HepG2 (cell line): ENCODE measurements around the gene SYCE3. TPM values are rescaled to one million over a fixed set of nuclear protein-coding genes. Genes with fewer than 3 reads are reported as not detected.

Experiments
- DR1 ChIP-seq: sonication (generic); formaldehyde crosslinking; IDR thresholded peaks from 2 replicates; pipeline ENCODE4 v1.8.0; 2021; ENCODE audit warnings: mild to moderate bottlenecking, missing genetic modification reagents, inconsistent platforms
- EED ChIP-seq: sonication (generic); formaldehyde crosslinking; IDR thresholded peaks from 2 replicates; pipeline ENCODE4 v1.5.0; 2020; ENCODE audit warnings: mild to moderate bottlenecking, missing genetic modification reagents
- HNRNPH1 ChIP-seq: fragments of 200-400 bp; formaldehyde crosslinking; optimal IDR thresholded peaks from 2 replicates; pipeline ENCODE3; 2017; ENCODE audit warnings: mild to moderate bottlenecking, low read depth, low read length
- KAT7 ChIP-seq: IDR thresholded peaks from 2 replicates; pipeline ENCODE4 v1.6.1; 2018; ENCODE audit warnings: borderline replicate concordance, missing compliant biosample characterization
- MAFF ChIP-seq: IDR thresholded peaks from 2 replicates; pipeline ENCODE4 v1.6.1; 2011; ENCODE audit warnings: low read depth, low read length, improper control_type of control experiment
- MBD4 ChIP-seq: IDR thresholded peaks from 2 replicates; pipeline ENCODE4 v1.6.1; 2012; ENCODE audit warnings: low read length, inconsistent platforms, borderline replicate concordance
- SMC3 ChIP-seq: IDR thresholded peaks from 2 replicates; pipeline ENCODE4 v1.6.1; 2011; ENCODE audit warnings: low read length, improper control_type of control experiment
- ZNF10 ChIP-seq: sonication (generic); formaldehyde crosslinking; IDR thresholded peaks from 2 replicates; pipeline ENCODE4 v1.4.0; 2020; ENCODE audit warnings: mild to moderate bottlenecking, low read depth, missing genetic modification reagents, borderline replicate concordance
- ZNF292 ChIP-seq: sonication (generic); formaldehyde crosslinking; IDR thresholded peaks from 2 replicates; pipeline ENCODE4 v1.8.1; 2022; ENCODE audit warnings: mild to moderate bottlenecking, low read depth, missing genetic modification reagents, borderline replicate concordance
- ZNF350 ChIP-seq: sonication (generic); formaldehyde crosslinking; IDR thresholded peaks from 2 replicates; pipeline ENCODE4 v1.4.0; 2020; ENCODE audit warnings: mild to moderate bottlenecking, low read depth, missing genetic modification reagents, borderline replicate concordance
- ZNF44 ChIP-seq: sonication (generic); formaldehyde crosslinking; IDR thresholded peaks from 2 replicates; pipeline ENCODE4 v1.5.1; 2020; ENCODE audit warnings: mild to moderate bottlenecking, missing genetic modification reagents
- polyA plus RNA-seq, 8 experiments: library from polyadenylated mRNA; depleted of rRNA in 3 of 8; stranded (reverse) in 7 of 8; unstranded in 1 of 8; fragments of >200 nt; fragmentation: Illumina TruSeq in 4 of 8; extraction: Trizol in 4 of 8; gene quantifications; 2 replicates each; pipeline versions ENCODE4 v1.2.1 to v1.2.3, GENCODE V29; 2011 to 2016; ENCODE audit warnings: low read depth in 4 of 8, missing spikeins in 1 of 8, mixed read lengths in 1 of 8; ENCODE audit not compliant: insufficient read depth in 1 of 8
- total RNA-seq, 5 experiments: library from RNA; depleted of rRNA; stranded (reverse); fragments of >200 nt; fragmentation: Illumina TruSeq; extraction: Trizol; gene quantifications; 2 replicates each; pipeline ENCODE4 v1.2.3, GENCODE V29; 2016; ENCODE audit warnings: low read depth in 1 of 5
- TF ChIP-seq, protein P1 (sequence below): sonication (generic); formaldehyde crosslinking; IDR thresholded peaks from 2 replicates; pipeline ENCODE4 v1.4.0; 2020; ENCODE audit warnings: missing genetic modification reagents, borderline replicate concordance
- TF ChIP-seq, protein P2 (sequence below): IDR thresholded peaks from 2 replicates; pipeline ENCODE4 v1.6.1; 2016
- TF ChIP-seq, protein P3 (sequence below): sonication (generic); formaldehyde crosslinking; IDR thresholded peaks from 2 replicates; pipeline ENCODE4 v1.4.0; 2020; ENCODE audit warnings: mild to moderate bottlenecking, missing genetic modification reagents
- TF ChIP-seq, protein P4 (sequence below): IDR thresholded peaks from 2 replicates; pipeline ENCODE4 v1.6.1; 2016; ENCODE audit warnings: missing biosample characterization, missing genetic modification reagents, low read depth
- TF ChIP-seq, protein P5 (sequence below): fragments of 450-650 bp; IDR thresholded peaks from 2 replicates; pipeline ENCODE4 v1.6.1; 2016
- TF ChIP-seq, protein P6 (sequence below): sonication (generic); formaldehyde crosslinking; IDR thresholded peaks from 2 replicates; pipeline ENCODE4 v1.8.1; 2023; ENCODE audit warnings: mild to moderate bottlenecking, inconsistent platforms, moderate library complexity, missing genetic modification reagents, borderline replicate concordance

The SYCE3 gene
- total and polyA plus RNA-seq, 2 of the 13 experiments (the other 11 are each of a cell fraction or from before 2014, with no cell fraction given), result not detected

DNA sequence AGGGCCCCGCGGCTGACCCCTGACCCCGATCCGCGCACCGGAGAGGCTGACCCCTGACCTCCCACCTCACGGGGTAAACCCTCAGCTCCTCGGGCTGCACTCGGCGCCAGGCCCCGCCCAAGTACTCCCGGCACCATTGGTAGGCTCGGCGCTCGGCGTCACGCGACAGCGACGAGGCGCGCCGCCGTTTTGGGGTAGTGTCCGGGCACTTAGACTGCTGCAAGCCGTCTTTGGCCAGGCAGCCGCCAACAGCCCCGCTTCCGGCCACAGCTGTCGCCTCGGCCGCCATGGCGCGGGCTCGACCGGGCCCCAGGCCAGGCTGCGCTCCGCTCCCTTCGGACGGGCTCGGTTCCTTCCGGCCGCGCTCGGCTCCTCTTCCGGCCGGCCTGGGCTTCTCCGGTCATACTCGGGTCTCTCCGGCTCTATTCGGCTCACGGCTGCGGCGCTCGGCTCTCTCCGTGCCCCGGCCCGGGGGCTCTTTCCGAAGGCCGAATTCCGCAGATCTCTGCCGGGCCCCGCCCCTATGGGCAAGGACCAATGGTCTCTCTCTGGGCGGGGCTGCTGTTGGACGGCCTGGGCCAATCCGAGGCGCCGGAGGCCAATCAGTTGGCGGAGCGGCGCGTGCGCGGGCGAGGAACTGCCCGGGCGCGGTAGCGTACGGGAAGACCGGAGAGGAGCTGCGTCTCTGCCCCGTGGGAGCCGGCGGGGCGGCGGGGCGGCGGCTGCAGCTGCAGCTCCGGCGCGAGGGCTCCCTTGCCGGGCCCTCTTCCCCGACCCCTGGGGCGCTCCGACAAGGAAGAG lies 20.0 kb upstream of the SYCE3 start, which contains the start of gene CHKB (continued):
- TF ChIP-seq, protein P1, sequence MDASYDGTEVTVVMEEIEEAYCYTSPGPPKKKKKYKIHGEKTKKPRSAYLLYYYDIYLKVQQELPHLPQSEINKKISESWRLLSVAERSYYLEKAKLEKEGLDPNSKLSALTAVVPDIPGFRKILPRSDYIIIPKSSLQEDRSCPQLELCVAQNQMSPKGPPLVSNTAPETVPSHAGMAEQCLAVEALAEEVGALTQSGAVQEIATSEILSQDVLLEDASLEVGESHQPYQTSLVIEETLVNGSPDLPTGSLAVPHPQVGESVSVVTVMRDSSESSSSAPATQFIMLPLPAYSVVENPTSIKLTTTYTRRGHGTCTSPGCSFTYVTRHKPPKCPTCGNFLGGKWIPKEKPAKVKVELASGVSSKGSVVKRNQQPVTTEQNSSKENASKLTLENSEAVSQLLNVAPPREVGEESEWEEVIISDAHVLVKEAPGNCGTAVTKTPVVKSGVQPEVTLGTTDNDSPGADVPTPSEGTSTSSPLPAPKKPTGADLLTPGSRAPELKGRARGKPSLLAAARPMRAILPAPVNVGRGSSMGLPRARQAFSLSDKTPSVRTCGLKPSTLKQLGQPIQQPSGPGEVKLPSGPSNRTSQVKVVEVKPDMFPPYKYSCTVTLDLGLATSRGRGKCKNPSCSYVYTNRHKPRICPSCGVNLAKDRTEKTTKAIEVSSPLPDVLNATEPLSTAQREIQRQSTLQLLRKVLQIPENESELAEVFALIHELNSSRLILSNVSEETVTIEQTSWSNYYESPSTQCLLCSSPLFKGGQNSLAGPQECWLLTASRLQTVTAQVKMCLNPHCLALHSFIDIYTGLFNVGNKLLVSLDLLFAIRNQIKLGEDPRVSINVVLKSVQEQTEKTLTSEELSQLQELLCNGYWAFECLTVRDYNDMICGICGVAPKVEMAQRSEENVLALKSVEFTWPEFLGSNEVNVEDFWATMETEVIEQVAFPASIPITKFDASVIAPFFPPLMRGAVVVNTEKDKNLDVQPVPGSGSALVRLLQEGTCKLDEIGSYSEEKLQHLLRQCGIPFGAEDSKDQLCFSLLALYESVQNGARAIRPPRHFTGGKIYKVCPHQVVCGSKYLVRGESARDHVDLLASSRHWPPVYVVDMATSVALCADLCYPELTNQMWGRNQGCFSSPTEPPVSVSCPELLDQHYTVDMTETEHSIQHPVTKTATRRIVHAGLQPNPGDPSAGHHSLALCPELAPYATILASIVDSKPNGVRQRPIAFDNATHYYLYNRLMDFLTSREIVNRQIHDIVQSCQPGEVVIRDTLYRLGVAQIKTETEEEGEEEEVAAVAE (CRISPR knock-in tag), result 0 out of 2 replicates have a peak, but pooled peaks have one; percentile 39
- TF ChIP-seq, protein P2, sequence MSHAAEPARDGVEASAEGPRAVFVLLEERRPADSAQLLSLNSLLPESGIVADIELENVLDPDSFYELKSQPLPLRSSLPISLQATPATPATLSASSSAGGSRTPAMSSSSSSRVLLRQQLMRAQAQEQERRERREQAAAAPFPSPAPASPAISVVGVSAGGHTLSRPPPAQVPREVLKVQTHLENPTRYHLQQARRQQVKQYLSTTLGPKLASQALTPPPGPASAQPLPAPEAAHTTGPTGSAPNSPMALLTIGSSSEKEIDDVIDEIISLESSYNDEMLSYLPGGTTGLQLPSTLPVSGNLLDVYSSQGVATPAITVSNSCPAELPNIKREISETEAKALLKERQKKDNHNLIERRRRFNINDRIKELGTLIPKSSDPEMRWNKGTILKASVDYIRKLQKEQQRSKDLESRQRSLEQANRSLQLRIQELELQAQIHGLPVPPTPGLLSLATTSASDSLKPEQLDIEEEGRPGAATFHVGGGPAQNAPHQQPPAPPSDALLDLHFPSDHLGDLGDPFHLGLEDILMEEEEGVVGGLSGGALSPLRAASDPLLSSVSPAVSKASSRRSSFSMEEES (CRISPR knock-in tag), result peak; percentile 42; the same call in 1 of the 2 replicates
- TF ChIP-seq SMC3, result no peak
- peak; percentile 91; the same call in 1 of the 2 replicates for TF ChIP-seq ZNF44
- no peak for TF ChIP-seq ZNF10 (CRISPR knock-in tag)
- TF ChIP-seq MAFF, result no peak
- TF ChIP-seq, protein P3, sequence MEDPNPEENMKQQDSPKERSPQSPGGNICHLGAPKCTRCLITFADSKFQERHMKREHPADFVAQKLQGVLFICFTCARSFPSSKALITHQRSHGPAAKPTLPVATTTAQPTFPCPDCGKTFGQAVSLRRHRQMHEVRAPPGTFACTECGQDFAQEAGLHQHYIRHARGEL (CRISPR knock-in tag), result no peak
- TF ChIP-seq MBD4, result no peak
- TF ChIP-seq, protein P4, sequence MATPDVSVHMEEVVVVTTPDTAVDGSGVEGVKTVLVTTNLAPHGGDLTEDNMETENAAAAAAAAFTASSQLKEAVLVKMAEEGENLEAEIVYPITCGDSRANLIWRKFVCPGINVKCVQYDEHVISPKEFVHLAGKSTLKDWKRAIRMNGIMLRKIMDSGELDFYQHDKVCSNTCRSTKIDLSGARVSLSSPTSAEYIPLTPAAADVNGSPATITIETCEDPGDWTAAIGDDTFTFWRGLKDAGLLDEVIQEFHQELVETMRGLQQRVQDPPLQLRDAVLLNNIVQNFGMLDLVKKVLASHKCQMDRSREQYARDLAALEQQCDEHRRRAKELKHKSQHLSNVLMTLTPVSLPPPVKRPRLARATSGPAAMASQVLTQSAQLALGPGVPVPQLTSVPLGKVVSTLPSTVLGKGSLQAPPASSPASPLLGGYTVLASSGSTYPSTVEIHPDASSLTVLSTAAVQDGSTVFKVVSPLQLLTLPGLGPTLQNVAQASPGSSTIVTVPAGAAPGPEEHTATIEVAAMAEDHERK (CRISPR knock-in tag), result no peak
- TF ChIP-seq, protein P5, sequence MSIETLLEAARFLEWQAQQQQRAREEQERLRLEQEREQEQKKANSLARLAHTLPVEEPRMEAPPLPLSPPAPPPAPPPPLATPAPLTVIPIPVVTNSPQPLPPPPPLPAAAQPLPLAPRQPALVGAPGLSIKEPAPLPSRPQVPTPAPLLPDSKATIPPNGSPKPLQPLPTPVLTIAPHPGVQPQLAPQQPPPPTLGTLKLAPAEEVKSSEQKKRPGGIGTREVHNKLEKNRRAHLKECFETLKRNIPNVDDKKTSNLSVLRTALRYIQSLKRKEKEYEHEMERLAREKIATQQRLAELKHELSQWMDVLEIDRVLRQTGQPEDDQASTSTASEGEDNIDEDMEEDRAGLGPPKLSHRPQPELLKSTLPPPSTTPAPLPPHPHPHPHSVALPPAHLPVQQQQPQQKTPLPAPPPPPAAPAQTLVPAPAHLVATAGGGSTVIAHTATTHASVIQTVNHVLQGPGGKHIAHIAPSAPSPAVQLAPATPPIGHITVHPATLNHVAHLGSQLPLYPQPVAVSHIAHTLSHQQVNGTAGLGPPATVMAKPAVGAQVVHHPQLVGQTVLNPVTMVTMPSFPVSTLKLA, result no peak
- TF ChIP-seq ZNF292 (CRISPR knock-in tag), result no peak
- TF ChIP-seq KAT7 (CRISPR knock-in tag), result peak; percentile 13; the same call in 1 of the 2 replicates
- TF ChIP-seq, protein P6, sequence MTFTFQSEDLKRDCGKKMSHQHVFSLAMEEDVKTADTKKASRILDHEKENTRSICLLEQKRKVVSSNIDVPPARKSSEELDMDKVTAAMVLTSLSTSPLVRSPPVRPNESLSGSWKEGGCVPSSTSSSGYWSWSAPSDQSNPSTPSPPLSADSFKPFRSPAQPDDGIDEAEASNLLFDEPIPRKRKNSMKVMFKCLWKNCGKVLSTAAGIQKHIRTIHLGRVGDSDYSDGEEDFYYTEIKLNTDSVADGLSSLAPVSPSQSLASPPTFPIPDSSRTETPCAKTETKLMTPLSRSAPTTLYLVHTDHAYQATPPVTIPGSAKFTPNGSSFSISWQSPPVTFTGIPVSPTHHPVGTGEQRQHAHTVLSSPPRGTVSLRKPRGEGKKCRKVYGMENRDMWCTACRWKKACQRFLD (CRISPR knock-in tag), result peak; percentile 36; the same call in 1 of the 2 replicates
- no peak for TF ChIP-seq EED
- TF ChIP-seq DR1 (CRISPR knock-in tag), result no peak; the same call in 1 of the 2 replicates
- TF ChIP-seq HNRNPH1, result no peak
- peak; percentile 56; the same call in 1 of the 2 replicates for TF ChIP-seq ZNF350 (CRISPR knock-in tag)
